Left lobe of liver (tissue), 1 donor: ENCODE measurements around the gene SOX8. TPM values are rescaled to one million over a fixed set of nuclear protein-coding genes. Genes with fewer than 3 reads are reported as not detected.

Experiments used
- total RNA-seq: library from RNA; stranded (reverse); gene quantifications from one replicate; pipeline ENCODE4 v1.2.1, GENCODE V29; 2021
- donor health status: DM: no; HTN: yes; CAD: no.

Gene SOX8
- total RNA-seq, 1 donor from 2014 or later = not detected

Other genes starting within 250 kb of the SOX8 start
- gene CIAO3, start 240.8 kb upstream of the SOX8 start, total RNA-seq = 18.3 TPM
- gene MSLN, start 221.0 kb upstream of the SOX8 start, total RNA-seq = 0.08 TPM
- 9.0 TPM for gene RPUSD1, start 193.4 kb upstream of the SOX8 start, total RNA-seq
- gene CHTF18, start 193.2 kb upstream of the SOX8 start, total RNA-seq = 6.4 TPM
- gene GNG13, start 181.0 kb upstream of the SOX8 start, total RNA-seq = not detected
- 13.5 TPM for gene LMF1, start 10.8 kb upstream of the SOX8 start, total RNA-seq
- not detected for gene SSTR5, start 91.0 kb downstream of the SOX8 start, total RNA-seq
- gene C1QTNF8, start 114.5 kb downstream of the SOX8 start, total RNA-seq = not detected
- 4.2 TPM for gene CACNA1H, start 171.3 kb downstream of the SOX8 start, total RNA-seq
- gene TPSG1, start 243.5 kb downstream of the SOX8 start, total RNA-seq = 0.15 TPM
- 1.6 TPM for gene TPSB2, start 248.4 kb downstream of the SOX8 start, total RNA-seq